ENCODE measurements around the gene ANKMY1.

DNA sequence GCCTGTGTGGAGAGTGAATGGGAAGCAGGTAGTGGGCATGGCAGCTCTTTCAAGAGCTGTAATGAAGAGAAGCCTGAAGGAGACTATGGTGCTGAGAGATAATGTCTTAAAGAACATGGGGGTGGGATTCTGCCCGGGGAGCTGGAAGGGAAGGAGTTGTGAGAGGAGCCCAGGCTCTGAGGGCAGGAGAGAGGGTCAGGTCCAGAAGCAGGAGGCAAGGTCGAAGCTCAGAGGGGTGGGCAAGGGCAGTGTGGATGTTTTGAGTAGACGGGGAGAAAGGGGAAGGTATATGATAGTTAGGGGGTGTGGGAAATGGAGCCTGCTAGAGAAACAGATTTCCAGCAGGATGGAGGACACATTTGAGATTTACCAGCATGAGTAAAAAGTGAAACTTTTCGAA is 30.9 kb upstream of the ANKMY1 start:
- TF ChIP-seq, protein P1, sequence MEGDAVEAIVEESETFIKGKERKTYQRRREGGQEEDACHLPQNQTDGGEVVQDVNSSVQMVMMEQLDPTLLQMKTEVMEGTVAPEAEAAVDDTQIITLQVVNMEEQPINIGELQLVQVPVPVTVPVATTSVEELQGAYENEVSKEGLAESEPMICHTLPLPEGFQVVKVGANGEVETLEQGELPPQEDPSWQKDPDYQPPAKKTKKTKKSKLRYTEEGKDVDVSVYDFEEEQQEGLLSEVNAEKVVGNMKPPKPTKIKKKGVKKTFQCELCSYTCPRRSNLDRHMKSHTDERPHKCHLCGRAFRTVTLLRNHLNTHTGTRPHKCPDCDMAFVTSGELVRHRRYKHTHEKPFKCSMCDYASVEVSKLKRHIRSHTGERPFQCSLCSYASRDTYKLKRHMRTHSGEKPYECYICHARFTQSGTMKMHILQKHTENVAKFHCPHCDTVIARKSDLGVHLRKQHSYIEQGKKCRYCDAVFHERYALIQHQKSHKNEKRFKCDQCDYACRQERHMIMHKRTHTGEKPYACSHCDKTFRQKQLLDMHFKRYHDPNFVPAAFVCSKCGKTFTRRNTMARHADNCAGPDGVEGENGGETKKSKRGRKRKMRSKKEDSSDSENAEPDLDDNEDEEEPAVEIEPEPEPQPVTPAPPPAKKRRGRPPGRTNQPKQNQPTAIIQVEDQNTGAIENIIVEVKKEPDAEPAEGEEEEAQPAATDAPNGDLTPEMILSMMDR (IDR thresholded peaks at IDR 0.05) = no peak
- TF ChIP-seq EP300 (IDR thresholded peaks at IDR 0.05) = no peak
- TF ChIP-seq POLR2AphosphoS5 (IDR thresholded peaks at IDR 0.05) = no peak
